ENCODE measurements around the gene COX5A. TPM values are rescaled to one million over a fixed set of nuclear protein-coding genes. Genes with fewer than 3 reads are reported as not detected.

COX5A gene
- total RNA-seq = 199 and 206 TPM in 2 replicates

GRCh38 chr15:74937590-74938371 lies at the start of gene COX5A:
Gene COX5A, minus strand, starts transcription at chr15:74938073. Its CDS starts 59 bp downstream, at chr15:74938014.

GRCh38 chr15:74956648-74957475 lies 19.0 kb upstream of the COX5A start, which contains the start of gene RPP25:
Gene RPP25, minus strand, starts transcription at chr15:74956772. Its CDS starts 189 bp downstream, at chr15:74956583.

GRCh38 chr15:74906450-74907162 lies 31.3 kb downstream of the COX5A start, which contains the start of gene FAM219B:
Gene FAM219B, minus strand, starts transcription at chr15:74906851. Its CDS starts 51 bp downstream, at chr15:74906800.

GRCh38 chr15:74889883-74890664 lies 47.8 kb downstream of the COX5A start, which contains the start of gene MPI:
Gene MPI, plus strand, starts transcription at chr15:74890042. Its CDS starts 32 bp downstream, at chr15:74890074.

GRCh38 chr15:74873036-74873755 lies 64.7 kb downstream of the COX5A start, which contains the start of gene SCAMP2:
Gene SCAMP2, minus strand, starts transcription at chr15:74873365. Its CDS starts 110 bp downstream, at chr15:74873255.

Other genes with a start within 250 kb of the COX5A start
- gene EDC3, start 242.0 kb downstream of the COX5A start, total RNA-seq = 15.8 and 16.1 TPM in 2 replicates
- gene CYP1A1, start 212.5 kb downstream of the COX5A start, total RNA-seq = 30.3 and 34.7 TPM in 2 replicates
- gene CYP1A2, start 189.2 kb downstream of the COX5A start, total RNA-seq = not detected in 2 replicates
- gene CSK, start 156.0 kb downstream of the COX5A start, total RNA-seq = 30.0 and 30.9 TPM in 2 replicates
- not detected in 2 replicates for gene LMAN1L, start 125.2 kb downstream of the COX5A start, total RNA-seq
- gene CPLX3, start 111.4 kb downstream of the COX5A start, total RNA-seq = not detected in 2 replicates
- 33.4 and 36.1 TPM in 2 replicates for gene ULK3, start 94.9 kb downstream of the COX5A start, total RNA-seq
- 71.6 and 77.7 TPM in 2 replicates for gene SCAMP2, start 64.7 kb downstream of the COX5A start, total RNA-seq
- gene MPI, start 48.0 kb downstream of the COX5A start, total RNA-seq = 35.4 and 42.9 TPM in 2 replicates
- 21.5 and 21.8 TPM in 2 replicates for gene FAM219B, start 31.2 kb downstream of the COX5A start, total RNA-seq
- 24.3 and 27.0 TPM in 2 replicates for gene RPP25, start 18.7 kb upstream of the COX5A start, total RNA-seq
- gene SCAMP5, start 57.5 kb upstream of the COX5A start, total RNA-seq = 3.6 and 4.3 TPM in 2 replicates
- 19.5 and 28.9 TPM in 2 replicates for gene PPCDC, start 85.5 kb upstream of the COX5A start, total RNA-seq

All from mammary microvascular endothelial cell (primary cell).